ENCODE measurements around the gene CELA2B. TPM values are rescaled to one million over a fixed set of nuclear protein-coding genes. Genes with fewer than 3 reads are reported as not detected.

The CELA2B gene
- total RNA-seq, 1 donor from 2014 or later = not detected

Other genes with a start within 250 kb of the CELA2B start
- 1.7 TPM for gene FHAD1, start 228.9 kb upstream of the CELA2B start, total RNA-seq
- gene EFHD2, start 66.2 kb upstream of the CELA2B start, total RNA-seq = 7.9 TPM
- gene CTRC, start 37.7 kb upstream of the CELA2B start, total RNA-seq = not detected
- not detected for gene CELA2A, start 19.4 kb upstream of the CELA2B start, total RNA-seq
- gene CASP9, start 48.1 kb downstream of the CELA2B start, total RNA-seq = 3.2 TPM
- 17.5 TPM for gene DNAJC16, start 50.7 kb downstream of the CELA2B start, total RNA-seq
- gene AGMAT, start 108.9 kb downstream of the CELA2B start, total RNA-seq = 0.25 TPM
- 16.0 TPM for gene DDI2, start 141.4 kb downstream of the CELA2B start, total RNA-seq
- gene PLEKHM2, start 208.2 kb downstream of the CELA2B start, total RNA-seq = 30.0 TPM

All from temporal lobe (tissue), 1 donor.